HUDEP-2 (cell line): ENCODE measurements around the gene DNAH11.
A peak's percentile ranks its signal among the peaks of the same experiment; 100 is the strongest.
"Not testable (repeated sequence)": the region's sequence is repeated elsewhere in the genome, so short reads cannot be mapped to it uniquely, and the experiment has no call there.

Experiments
- DNase-seq, 76 experiments: peaks; one replicate each; lab custom pipeline; 2025; ENCODE audit not compliant: unreplicated experiment in 76 of 76; lab: John Stamatoyannopoulos, UW

Gene DNAH11

GRCh38 chr7:21616796-21617436 is 74.1 kb downstream of the DNAH11 start:
- no peak for DNase-seq

GRCh38 chr7:21617513-21617912 is 74.7 kb downstream of the DNAH11 start:
- no peak for DNase-seq

- peak in 1 of 76 experiments; percentile 5 for DNase-seq
Measured at GRCh38 chr7:21617916-21618390, 75.1 kb downstream of the DNAH11 start.

DNA sequence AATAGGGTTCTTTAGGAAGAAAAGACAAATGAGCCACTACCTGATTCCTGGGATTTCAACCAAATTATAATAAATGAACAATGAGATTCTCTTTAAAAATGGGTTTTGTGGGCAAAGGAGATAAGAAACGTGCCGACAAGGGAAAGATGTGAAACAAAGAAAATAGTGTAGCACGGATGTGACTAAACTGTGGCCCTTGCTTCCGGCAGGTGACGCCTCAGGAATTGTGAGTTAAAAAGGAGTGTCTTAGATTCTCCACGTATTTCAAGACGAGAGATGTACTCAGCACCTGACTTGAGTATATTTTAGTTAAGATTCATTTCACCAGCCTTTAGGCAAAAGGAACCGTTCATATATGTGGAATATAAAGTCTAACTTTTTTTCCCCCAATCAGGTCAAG is 75.9 kb downstream of the DNAH11 start:
- DNase-seq, result no peak

GRCh38 chr7:21620054-21620453 is 77.2 kb downstream of the DNAH11 start:
- DNase-seq, result no peak

- no peak for DNase-seq
Measured at GRCh38 chr7:21624320-21624719, 81.5 kb downstream of the DNAH11 start.

GRCh38 chr7:21636694-21637093 is 93.9 kb downstream of the DNAH11 start:
- no peak for DNase-seq

DNA sequence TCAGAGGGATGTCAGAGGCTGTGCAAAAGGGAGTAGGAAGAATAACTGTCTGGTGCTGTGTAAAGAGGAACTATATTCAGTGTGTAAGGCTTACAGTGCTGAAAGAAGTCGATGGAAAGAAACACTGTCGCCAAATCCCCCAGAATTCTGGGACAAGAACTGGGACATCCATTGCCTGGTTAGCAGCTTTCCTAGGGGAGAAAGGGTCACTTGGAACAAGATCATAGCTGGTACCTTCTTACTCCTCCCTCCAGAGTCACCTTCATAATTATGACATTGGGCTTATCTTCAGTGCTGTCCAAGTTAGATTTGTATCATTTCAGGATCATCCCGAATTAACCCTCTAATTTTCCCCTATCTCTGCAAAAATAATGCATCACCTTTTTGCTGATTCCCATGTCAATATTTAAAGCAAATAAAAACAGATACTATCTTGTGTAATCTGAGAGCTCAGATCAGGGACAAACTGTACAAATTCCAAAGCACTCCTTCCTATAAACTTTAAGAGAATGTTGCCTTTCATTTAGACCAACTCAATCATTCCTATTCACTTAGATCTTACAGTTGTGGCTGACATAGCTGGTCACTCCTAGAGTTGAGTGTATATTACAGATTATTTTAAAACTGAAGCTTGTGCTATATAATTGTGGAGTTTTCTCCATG is 96.5 kb downstream of the DNAH11 start:
- no peak for DNase-seq

- no peak for DNase-seq
Measured at GRCh38 chr7:21640105-21640504, 97.3 kb downstream of the DNAH11 start.

GRCh38 chr7:21641546-21641945 is 98.7 kb downstream of the DNAH11 start:
- no peak for DNase-seq

- DNase-seq, result no peak
Measured at GRCh38 chr7:21642422-21642821, 99.6 kb downstream of the DNAH11 start.

GRCh38 chr7:21651697-21652096 is 108.9 kb downstream of the DNAH11 start:
- DNase-seq, result no peak

GRCh38 chr7:21653623-21654022 is 110.8 kb downstream of the DNAH11 start:
- no peak for DNase-seq

GRCh38 chr7:21656081-21656480 is 113.2 kb downstream of the DNAH11 start:
- no peak for DNase-seq

GRCh38 chr7:21656796-21657195 is 114.0 kb downstream of the DNAH11 start:
- DNase-seq, result no peak

DNA sequence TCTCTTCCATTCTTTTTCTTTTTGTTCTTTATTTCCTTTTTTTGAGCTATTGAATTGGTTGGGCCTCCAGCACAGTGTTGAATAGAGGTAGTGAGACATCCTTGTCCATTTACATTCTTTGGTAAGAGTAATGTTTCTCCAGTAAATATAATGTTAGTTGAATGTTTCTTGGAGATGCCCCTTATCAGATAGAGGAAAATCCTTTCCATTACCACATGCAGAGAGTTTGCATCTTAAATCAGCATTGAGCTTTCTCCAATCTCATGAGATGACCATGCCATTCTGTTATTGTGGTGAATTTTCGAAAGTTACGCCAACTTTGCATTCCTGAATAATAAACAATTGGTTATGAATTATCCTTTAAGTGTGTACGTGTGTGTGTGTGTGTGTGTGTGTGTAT is 127.7 kb downstream of the DNAH11 start:
- DNase-seq, result no peak

- DNase-seq, result no peak
Measured at GRCh38 chr7:21671859-21672258, 129.0 kb downstream of the DNAH11 start.

DNA sequence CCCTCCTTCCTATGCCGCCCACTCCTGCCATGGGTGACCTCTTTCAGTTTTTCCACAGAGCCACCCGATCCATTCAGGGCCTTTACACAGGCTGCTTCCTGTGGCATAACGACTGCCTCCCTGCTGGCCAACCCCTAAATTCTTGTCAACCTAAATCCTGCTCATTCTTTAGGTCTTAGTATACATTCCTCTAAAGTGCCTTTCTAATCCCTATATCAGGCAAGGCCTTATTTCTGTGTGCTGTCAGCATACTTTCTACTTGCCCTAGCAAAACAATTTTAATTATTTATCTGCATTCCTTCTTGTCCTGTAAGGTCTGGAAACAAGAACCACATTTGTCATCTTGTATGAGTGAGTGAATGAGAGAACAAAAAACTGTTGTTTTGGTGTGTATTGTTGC is 132.4 kb downstream of the DNAH11 start:
- DNase-seq, result no peak

- no peak for DNase-seq
Measured at GRCh38 chr7:21690705-21691104, 147.9 kb downstream of the DNAH11 start.

DNA sequence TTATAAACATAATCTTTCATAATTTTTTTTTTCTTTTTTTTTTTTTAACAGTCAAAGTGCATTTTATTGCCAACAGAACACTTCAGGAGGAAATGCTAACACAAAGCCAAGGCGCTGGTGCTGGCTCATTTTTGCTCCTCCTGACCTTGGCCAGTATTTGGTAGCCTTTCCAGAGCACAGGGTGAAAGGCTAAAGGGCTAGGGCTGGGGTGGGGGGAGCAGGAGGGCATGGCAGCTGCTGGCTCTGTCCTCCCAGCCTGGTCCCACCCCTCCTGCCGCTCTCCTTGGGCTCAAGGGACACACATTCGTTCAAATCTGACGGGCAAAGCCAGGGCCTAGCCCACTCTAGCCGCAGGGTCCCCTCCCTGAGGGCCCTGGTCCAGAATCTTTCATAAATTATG is 148.3 kb downstream of the DNAH11 start:
- DNase-seq, result not testable (repeated sequence)

GRCh38 chr7:21700587-21700986 is 157.7 kb downstream of the DNAH11 start:
- DNase-seq, result not testable (repeated sequence)

DNA sequence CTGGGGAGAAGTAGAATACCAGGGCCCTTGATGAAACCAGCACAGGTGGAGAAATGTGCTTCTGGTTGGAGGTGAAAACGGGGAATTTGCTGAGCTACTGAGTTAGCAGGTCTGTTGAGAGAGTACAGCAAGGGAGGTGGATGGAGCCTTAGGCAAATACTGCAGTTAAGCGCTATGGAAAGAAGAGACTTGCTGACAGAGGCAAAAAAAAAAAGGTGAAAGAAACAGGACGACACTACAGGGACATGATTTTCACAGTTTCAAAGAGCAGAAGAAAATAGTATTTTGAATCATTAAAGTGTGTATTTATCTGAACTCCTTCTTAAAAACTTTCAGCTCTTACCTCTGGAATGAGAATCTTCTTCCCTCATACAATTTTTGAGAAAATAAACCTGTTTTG is 159.5 kb downstream of the DNAH11 start:
- DNase-seq, result no peak
